Measurements from ENCODE around the gene KCTD1.

KCTD1 gene

DNA sequence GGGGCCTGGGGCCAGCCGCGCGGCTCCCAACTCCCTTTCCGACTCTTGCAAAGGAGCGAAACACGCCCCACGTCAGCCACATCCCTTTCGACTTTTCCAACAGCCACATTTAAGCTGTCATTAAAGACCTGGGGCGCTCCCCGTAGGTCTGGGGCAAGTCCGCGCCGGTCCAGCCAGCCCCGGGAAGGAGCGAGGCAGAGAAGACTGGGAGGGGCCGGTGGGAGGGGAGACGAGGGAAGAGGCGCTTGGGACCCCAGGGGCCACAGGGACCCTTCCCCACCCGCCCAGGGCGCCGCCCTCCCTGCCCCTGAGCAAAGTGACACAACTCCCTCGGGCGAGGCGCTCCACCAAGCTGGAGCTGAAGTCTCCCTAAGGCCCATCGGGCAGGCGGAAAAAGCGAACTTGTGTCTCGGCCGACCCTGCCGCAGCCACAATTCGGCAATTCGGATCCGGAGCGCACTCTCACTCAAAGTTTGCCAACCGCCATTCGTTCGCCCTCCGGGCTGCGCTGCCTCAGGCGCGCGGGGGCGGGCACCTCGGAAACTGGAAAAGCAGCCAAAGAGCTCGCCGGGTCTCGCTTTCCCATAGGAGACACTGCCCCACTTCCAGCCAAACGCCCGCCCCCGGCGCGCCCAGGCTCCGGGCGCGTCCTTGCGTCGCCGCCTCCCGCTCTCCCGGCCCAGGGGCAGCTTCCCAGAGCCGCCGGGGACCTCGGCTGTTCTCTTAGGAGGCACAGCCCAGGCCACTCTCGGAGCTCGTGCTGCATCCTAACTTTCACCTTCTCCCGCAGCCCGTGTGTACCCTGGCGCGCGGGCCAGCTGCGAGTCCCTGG lies 1.1 kb upstream of the KCTD1 start:
- no peak for DNase-seq

DNA sequence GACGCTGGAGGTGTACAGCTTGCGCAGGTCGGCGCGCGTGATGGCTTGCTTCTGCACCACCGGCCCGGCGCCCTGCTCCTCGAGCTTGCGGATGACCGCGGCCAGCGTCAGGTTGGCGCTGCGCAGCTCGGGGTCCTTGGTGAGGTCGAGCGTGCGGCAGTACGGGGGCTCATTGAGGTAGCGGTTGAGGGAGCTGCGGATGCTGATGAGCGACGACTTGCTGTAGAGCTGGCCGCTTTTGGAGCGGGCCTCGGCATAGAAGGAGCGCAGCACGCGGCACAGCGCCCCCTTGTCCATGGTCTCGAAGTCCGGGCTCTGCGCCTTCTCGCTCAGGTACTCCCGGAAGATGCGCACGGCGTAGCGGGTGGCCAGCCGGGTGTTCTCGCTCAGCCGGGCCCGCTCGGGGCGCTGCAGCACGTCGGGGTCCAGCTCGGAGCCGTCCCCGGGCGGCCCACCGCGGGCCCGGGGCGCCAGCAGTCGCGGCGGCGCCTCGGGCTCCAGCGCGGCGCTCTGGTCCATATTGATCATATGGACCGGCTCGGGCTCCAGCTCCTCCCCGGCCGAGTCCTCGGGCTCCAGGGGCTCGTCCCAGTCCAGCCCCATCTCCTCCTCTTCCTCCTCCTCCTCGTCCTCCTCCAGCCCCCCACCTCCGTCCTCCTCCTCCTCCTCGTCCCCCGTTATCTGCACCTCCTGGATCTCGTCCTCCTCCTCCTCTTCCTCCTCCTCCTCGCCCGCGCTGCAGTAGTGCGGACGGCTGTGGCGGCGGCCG lies 523 bp downstream of the KCTD1 start:
- no peak for DNase-seq

DNA sequence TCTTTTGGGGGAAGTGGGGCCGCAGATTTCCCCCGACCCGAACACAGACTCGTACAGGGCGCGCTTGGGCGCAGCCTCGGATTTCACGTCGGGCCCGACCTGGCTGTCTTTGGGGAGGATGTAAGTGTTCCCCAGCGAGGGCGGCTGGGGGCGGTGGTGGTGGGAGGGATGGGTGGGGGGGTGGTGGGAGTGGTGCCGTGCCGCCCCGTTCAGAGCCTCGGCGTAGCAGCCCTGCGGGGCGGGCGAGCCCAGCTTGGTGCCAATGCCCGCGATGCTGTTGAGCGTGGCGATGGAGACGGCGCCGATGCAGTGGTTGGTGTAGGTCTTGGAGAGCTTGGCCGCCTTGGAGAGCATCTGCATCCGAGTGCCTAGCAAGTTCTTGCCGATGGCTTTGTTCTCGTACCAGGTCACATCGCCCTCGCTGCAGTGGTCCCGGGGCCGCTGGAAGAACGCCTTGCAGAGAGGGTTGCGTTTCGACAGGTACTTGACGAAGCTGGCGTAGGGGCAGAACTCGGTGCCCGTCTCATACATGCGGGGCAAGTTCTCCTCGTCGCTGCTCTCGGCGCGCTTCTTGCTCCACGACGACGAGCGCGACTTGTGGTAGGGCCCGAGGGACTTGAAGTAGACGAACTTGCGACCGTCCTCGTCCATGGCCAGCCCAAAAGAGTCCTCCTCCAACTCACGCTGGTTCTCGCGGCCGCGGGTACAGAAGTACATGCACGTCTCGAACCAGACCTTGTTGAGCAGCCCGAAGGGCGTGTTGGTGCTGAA lies 1.3 kb downstream of the KCTD1 start:
- no peak for DNase-seq

DNA sequence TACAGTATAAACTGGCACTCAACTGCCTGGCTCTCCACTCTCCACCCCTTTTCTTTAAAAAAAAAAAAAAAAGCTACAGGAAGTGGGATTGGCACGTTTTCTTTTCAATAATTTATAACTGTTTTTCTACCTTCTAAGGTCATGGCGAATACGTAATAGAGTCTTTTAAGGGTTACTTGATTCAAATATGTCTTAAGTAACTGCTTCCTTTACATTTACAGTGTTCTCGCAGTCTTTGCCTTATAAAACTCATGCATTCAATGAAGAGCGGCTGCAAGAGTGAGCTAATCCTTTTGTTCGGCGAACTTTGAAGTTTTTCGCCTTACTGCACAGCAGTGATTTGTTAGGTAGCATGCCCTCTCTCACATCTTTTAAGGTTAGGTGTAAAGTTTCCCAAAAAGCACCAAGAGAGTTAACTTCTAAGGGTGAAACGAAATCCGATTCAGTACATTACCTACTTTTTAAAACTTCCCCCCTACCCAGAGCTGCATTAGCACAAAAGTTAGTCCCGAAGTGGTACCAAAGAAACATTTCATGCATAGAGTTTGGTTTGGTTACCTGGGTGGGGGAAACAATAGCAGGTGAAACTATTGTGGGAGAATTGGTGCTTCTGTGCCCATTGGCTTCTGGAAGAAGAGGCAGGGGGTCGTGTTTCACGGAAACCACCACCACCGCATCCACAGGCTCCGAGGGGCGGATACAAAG lies 2.0 kb downstream of the KCTD1 start:
- DNase-seq = no peak

DNA sequence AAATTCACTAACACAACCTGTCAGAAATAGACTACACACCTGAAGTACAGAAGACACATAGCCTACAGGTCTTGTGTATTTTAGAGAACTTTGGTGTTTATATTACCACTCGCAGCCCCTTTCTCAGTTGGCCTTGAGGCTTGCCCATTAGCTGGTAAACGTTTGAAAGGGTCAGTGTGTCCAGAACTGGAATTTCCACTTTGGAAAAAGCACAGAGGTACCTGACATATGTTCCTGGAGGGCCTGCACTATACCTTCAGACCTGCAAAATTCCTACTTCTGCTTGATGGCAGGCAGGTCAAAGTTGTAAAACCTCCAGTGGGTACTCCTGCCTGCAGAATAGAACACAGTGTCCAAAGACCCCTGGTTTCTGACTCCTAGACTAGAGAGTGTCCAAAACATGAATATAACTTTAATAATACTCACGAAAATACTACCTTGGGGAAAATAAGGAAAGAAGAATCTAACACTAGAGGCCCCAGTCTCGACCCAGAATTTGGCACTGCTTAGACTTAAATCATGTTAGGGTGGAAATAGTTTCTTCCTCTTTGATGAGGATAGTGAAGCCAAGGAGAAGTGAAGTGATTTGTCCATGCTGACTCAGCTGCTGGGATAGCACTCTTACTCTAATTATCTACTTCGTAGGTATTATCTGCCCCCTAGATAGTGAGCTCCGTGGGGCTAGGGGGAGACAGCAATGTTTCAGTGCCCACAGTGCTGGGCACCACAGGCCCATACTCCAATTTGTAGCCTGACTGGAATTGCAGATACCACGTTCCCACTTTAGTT lies 2.8 kb downstream of the KCTD1 start:
- no peak for DNase-seq

DNA sequence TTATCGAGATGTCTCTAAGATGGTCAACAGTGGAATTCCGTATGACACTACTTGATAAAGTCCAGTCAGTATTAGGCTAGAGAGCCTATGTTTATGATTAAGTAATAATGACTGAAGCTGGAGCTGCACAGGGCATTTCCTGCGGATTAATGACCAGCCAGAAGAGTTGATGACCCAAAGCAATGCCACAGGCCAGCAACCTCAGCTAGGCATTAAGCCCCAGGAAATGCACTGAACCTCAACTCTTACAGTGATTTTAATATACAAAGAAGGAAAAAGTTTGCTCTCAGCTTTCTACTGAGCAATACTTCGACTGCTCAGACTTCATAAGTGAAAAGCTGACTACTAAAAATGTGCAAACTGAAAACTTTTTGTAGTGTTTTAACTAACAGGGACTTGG lies 3.9 kb downstream of the KCTD1 start:
- no peak for DNase-seq

DNA sequence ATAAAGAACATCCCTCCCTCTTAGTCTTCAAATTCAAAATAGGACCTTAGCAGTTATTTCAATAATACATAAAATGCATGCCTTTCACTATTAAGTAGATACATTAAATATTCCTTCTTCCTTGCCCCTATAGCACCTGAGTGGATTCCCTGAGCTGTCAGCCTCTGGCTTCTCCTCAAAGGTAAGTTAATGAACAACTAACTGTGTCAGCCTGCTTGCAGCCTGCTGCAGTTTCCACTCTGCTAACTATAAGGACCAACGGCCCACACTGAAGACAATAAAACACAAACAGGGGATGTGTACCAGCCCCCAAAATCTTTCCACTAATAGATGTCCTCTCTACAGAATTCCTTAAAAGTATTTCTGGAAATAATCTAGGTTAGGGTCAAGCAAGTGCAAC lies 5.0 kb downstream of the KCTD1 start:
- DNase-seq = no peak

DNA sequence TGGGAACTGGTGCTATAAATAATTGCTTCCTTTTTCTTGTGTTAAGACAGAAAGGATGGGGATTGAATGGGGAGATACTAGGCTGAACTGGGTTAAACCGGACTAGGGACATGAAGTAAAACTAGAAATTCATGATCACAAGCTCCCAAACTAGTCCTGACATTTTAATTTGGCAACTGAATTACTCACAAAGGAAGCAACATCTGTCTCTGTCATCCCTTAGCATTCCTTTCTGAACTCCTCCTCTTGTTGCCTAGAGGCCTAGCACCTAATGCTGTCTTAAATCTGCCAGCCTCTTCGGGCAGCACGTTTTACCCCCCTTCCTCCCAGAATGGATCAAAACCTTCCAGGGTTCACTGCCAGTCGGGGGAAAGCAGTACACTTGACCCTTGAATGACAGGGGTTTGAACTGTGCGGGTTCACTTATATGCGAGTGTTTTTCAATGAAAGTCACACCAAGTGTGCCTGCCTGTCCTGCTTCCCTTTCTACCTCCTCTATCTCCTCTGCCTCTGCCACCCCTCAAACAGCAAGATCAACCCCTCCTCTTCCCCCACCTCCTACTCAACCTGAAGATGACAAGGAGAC lies 8.2 kb downstream of the KCTD1 start:
- DNase-seq = no peak

DNA sequence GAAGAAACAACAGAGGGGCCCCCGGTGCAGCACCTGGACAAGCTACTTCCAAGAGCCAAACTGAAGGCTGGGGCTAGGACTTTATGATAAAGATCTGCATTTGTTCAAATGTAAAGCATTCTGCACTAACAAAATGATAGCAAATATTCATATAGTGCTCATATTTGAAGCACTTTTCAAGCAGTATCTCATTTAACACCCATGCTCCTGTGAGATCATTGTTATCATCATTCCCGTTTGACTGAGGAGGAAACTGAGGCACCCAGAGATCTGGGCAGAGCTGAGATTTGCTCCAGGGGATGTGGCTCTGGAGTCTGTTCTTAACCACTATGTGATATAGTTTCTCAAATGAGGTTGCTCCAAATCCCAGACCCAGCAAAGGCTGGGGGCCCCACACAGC lies 9.8 kb downstream of the KCTD1 start:
- no peak for DNase-seq

DNA sequence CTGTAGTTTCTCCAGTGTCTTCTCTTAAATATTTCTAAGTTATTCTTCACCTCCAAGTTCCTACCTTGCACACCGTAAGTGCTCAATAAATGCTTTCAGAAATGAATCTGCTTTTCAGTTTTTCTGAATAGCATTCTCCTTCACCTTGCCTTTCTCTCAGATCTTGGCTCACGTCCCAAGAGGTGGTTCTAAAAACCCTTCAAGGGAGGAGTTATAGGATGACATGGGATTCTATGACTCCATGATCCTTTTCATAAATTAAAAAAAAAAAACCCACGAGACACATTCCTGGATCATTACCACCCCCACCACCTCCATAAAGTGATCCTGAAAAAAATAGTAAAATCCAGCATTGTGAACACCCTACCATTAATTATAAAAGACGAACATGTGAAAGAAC lies 11.7 kb downstream of the KCTD1 start:
- DNase-seq = no peak

DNA sequence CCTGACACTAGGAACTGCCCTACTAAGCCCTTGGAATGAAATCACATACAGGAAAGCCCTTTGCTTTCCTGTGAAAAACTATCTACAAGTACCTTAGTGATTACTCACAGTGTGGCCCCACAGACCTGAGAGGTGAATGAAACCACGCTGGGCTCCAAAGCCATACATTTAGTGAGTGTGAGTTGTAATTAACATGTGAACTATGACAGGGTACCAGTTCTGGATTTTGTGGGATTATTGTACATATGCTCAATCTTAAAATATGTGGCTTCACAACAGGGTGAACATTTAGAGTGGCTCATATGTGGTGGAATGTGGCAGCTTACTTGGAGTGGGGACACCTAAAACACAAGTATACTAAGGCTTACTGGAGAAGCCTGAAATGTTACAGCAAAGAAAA lies 12.3 kb downstream of the KCTD1 start:
- no peak for DNase-seq

DNA sequence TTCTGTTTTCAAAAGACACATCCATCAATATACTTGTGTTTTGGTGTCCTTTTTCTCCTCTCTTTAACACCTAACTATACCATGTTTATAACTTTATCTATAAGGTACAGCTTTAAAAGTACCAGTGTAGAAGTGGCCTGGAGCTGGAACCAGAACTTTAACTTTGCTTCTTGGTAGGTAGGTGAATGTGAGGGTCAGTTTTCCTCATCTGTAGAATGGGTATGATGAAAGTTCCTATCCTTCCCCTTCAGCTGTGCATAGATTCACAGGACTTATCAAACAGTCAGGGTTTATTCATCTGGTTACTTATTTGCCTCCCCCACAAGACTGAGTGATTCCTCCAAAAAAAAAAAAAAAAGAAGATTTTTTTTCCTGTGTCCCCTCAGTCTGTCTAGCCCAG lies 12.7 kb downstream of the KCTD1 start:
- DNase-seq = no peak

DNA sequence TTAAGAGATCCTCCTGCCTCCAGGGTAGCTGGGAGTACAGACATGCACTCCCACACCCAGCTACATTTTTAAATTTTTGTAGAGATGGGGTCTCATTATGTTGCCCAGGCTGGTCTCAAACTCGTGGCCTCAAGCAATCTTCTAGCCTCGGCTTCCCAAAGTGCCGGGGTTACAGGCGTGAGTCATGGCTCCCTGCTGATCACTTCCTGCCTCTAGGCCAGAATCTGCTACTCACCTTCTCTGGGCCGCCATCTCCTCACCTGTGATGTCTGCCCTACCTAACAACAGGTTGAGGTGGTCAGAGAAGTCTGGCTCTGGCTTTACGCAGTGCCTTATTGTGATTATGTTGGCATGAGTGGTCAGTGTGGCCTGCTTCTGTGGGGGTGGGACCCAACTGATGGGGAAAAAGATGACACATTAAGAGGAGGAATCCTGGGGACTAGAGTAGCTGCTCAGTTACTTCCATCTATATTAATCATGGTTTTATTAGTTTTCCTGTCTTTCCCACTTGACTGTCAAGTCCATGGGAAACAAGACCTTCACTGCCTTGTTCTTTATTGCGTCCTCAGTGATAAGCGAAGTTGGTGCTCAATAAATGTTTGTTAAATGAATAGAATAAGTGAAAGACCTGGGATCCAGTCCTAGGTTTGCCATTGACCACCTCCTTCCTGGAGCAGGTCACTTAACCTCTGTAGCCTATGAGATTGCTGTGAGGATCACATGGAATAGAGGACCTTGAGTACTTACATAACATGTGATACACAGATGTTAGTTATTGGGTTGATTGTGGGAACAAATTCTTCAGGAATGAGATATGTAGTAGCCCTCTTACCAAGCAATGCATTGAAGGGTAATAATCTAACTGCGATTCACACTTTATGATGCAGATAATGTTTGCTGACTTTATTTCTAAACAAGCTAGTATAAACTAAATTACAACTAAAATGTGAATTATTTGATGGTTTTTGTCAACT lies 15.7 kb downstream of the KCTD1 start:
- DNase-seq = no peak

DNA sequence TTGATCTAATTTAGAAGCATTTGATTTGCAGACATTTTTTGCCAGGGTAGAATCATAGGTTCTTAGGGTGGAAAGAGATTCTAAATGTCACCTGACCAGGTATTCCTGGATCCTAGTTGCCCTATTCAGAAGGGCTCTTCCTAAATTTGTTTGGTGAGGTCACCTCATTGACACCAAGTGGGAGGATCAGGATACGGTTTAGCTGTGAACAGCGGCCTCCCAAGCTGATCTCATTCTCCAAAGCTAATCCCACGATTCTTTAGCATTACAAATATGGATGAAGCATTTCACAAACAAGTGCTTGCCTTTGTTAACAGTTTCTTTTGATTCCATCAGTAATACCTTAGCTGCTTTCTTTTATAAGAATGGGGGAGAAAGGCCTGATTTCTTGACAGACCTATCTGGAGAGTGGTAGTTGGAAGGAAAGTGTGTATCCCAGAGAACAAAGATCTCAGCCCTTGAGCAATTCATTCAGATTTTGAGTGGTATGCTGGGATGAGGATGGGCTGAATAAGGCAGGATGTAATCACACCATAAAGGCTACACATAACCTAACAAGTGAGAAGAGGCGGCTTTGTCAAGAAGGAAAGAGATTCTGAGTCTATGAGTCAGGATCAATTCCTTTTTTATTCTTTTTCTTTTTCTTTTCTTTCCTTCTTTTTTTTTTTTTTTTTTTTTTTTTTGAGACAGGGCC lies 16.6 kb downstream of the KCTD1 start:
- no peak for DNase-seq

DNA sequence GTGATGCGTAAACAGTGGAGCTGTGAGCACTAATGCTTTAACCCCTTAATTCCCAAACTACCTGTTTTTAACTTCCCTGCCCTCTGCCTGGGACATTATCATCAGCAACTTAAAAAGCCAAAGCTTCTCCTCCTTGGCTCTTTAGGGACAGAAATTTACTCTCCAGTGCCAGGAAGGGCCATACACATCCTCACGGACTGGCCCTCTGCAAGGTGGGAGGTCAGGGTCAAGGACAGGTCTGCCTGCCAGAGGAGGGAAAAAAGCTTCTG lies 21.5 kb downstream of the KCTD1 start:
- DNase-seq = no peak

DNA sequence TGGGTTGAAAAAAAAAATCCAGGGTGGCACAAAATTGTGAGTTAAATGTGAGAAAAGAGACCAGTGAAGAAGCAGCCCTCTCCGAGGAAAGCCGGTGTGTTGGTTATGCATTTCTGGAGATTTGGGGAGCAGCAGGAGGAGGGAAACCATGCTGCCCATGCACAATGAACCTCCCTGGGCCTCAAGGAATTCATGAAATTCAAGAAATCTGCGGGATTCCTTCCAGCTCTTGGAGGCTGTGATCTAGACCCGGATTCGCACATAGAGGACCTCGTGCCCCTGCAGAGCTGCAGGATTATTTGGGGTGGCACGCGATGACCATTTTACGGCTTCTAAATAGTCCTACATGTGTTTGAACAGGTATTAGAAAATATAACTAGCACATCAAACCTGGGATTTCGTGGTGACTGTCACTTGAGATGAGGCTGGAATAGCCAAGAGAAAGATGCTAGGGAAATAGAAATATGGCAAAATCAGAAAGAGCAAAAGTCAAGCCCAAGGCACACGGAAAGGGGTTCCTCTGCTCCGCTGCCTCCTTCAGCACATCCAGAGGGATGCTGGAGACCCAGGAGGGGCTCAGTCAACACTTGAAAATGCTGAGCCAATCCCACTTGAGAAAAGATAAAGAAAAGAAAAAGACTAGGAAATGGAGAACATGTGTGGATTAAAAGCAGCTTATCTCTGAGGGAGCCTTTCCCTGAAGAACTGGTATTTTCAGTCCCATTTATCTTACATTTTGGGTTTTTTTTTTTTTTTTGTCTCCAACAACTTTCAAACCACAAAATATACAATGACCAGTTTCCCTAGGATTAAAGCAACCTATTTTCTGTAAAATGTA lies 22.0 kb downstream of the KCTD1 start:
- DNase-seq = no peak

DNA sequence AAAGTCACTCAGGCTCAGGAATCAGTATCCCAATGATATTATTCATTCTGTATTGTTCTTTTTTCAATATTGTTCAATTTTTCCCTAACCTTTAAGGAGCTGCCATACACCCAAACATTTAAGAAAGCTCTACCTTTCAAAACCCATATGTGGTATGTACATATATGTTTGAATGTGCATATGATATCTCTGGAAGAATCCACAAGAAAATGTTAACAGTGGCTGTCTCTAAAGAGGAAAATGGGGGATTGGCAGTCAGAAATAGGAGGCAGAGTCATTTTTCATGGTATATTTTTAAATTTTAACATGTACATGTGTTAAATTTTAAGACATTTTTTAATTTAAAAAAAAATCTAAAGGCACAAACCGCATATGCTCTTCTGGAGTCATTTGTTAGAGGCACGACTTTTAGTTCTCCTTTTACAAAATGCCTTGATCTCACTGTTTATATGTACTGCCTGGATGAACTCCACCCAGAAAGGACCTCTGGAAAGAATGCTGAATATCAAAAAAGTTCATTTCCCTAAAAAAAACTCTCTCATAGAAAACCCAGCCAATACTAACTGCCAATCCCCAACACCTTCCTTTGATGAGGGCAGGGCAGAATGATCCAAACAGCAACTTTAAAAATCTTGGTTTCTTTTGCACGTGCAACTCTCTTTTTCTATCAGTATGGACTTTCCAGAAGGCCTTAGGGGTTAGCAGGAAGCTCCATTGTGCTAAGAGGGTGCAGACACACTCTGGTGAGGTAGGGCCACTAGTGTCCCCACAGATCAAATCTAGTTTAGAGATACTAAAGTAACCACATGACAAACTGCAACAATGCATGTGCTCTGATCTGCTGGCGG lies 23.6 kb downstream of the KCTD1 start:
- no peak for DNase-seq

DNA sequence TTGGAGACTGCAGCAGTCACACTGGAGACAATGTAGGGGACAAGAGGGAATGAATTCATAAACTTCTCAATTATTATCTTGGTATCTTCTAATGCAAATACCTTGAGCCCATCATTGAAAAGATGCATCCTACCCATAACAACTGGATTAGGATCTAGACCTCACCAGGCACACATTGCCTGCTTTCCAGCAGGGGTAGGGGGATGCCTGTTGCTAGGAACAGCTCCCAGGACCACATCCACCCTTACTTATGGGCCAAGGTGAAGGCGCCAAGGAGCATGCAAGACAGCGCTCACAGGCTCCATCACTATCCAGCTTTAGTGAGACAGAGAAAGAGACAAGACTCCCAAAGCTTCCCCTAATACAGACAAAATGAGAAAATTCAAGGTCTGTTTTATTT lies 24.4 kb downstream of the KCTD1 start:
- DNase-seq = no peak

All from NCI-H1417 treated with DMSO at 0.1 percent for 48 hours (cell line).